SH-SY5Y (cell line): ENCODE results near the gene SCN1B.

Experiments
- GATA2 ChIP-seq: IDR thresholded peaks from 2 replicates; pipeline ENCODE4 v1.6.1; 2011; ENCODE audit warnings: mild to moderate bottlenecking, low read depth, low read length
- GATA3 ChIP-seq: IDR thresholded peaks from 2 replicates; pipeline ENCODE4 v1.6.1; 2011; ENCODE audit warnings: low read depth, mild to moderate bottlenecking, low read length, moderate library complexity

DNA sequence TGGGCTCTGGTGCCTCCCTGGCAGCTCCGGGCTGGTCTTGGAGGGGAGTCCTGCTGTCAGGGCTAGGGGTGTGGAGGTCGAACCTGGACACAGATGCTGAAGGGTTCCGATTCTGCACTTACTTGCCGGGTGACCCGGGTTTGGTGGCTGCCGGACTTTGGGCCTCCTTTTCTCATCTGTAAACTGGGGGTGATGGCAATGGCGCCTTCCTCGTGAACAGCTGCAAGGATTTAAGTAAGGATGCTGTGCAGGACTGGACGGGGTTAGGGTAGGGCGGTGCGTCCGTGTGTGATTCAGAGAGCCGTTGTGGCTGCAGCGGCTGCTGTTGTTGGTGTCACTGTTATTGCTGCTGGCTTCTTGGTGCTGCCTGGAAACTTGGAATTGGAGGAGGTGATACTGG lies 13.6 kb downstream of the SCN1B start:
- TF ChIP-seq GATA2, result no peak
- no peak for TF ChIP-seq GATA3
